ELF-1 (cell line): ENCODE data around the gene PACSIN2.

ENCODE experiments used
- DNase-seq: peaks from one replicate; pipeline ENCODE4 v3.0.0-alpha.2; 2016; ENCODE audit warnings: low read depth, low spot score

The PACSIN2 gene

GRCh38 chr22:42883970-42884369, 131.0 kb downstream of the PACSIN2 start:
- DNase-seq = peak; percentile 18

- no peak for DNase-seq
These were observed 131.8 kb downstream of the PACSIN2 start for GRCh38 chr22:42883121-42883520.

DNA sequence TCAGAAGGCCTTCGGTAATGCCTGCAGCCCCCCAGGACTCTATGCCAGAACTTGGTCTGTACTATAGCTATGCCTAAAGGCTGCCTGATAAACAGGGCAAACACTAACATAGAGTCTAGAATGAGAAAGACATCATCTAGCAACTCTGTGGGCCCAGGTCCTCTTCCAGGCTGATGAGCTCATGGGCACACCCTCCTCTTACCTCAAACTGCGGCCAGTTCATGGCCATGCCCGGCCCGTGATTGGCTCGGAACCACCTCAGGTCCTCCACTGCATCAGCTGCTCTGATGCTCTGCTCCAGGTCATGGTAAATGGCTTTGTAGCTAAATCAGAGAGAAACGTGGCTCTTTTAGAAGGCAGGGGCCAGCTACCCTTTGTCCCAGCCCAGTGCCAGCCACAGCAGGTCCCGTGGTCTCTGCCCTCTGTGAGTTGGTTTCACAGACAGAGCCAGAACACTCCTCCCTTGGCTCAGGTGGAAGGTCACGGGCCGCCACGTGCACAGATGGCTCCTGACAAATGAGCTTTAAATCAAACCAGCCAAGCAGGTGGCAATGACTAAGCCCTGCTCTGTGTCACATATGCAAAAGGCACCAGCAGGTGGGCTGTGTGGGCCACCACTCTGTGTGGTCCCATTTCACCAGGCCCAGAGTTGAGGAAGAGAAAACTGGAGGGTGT, 132.8 kb downstream of the PACSIN2 start:
- DNase-seq = no peak

- no peak for DNase-seq
These were observed 133.7 kb downstream of the PACSIN2 start for GRCh38 chr22:42881298-42881697.

DNA sequence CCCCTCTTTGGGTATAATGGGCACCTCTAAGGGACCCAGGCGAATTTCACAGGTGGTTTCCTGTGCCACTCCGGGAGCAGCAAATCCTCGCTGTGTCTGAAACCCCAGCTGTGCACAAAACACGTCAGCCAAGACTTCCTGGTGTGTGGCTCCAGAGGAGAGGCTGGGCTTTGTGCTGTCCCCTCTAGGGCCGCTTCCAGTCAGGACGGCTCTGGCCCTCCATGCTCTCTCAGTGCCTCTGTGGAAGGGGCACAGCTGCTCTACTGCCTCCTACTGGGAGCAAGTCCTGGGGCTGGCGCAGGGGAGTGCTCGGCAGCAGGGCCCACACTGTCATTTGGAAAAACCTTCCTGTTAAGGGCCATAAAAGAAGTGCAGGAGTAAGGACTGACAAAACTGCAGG, 134.1 kb downstream of the PACSIN2 start:
- peak; percentile 21 for DNase-seq

GRCh38 chr22:42879371-42880021, 135.5 kb downstream of the PACSIN2 start:
- DNase-seq = no peak

DNA sequence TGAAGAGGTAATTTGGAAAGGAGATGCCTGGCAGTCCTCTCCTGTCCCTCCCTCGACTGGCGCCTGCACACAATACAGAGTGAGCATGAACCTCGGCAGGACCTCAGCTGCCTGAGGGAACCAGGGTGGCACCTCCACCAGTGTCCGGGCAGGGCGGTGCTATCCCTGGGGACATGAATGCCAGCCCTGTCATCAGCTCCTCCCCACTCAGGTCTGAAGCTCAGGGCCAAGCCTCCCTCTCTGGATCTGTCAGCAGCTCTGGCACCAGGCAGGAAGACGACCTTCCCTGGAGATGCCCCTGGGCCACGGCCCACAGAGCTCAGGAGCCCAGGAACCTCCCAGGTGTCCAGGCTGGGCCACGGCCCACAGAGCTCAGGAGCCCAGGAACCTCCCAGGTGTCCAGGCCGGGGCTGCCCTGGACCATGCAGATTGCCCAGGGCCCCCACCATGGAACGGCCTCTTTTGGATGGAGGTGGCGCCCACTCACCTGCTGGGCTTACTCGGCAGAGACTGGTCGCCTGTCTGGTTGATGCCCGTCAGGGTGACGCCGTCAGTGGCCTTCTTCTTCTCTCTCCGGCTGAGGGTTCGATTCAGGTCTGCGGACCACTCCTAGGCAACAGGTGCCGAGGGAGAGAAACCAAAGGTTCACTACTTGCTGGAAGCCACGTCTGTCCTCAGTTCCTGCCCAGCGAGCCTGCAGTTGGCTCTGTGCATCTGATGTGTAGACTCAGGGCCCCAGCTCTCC, 136.2 kb downstream of the PACSIN2 start:
- DNase-seq = no peak

GRCh38 chr22:42877597-42878340, 137.2 kb downstream of the PACSIN2 start:
- DNase-seq = no peak

DNA sequence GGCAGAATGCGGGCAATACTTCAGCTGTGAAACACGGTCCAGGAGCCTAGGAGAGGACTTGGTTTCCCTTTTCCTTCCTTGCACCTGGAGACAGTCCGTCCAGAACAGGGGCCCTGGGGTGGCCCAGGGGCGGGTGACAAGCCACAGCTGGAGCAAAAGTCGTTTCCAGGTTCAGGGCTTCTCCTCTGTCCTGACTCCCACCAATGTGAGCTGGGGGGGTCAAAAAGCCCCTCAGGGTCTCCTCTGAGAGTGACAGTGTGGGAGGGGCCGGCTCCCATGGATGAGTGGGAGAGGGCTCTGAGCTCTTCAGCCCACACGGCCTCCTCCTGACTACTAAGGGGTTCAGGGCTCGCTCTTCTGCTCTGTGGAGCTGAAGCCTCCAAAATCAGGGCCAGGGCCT, 137.8 kb downstream of the PACSIN2 start:
- DNase-seq = no peak

GRCh38 chr22:42876041-42876440, 138.9 kb downstream of the PACSIN2 start:
- DNase-seq = no peak

- no peak for DNase-seq
These were observed 140.9 kb downstream of the PACSIN2 start for GRCh38 chr22:42874010-42874409.

DNA sequence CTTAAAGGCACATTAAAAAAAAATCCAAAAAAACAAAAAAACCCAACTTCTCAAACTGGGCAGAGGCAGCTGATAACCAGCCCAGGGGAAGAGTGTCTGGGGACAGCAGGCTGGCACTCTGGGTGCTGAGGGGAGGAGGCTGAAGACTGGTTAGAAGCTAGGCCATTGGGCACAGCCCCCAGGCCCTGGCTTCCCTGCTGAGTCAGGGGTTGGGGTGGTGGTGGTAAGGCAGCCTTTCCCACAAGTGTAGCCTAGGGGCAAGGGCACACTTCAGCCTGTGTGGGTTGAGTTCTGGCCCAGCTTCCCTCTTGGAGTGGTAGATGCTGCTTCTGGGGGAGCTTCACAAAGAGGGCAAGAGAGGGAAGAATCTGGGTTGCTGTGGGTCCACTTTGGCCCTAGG, 141.6 kb downstream of the PACSIN2 start:
- no peak for DNase-seq

- DNase-seq = no peak
These were observed 142.1 kb downstream of the PACSIN2 start for GRCh38 chr22:42872821-42873220.

- DNase-seq = no peak
These were observed 143.6 kb downstream of the PACSIN2 start for GRCh38 chr22:42871146-42872050.

GRCh38 chr22:42869888-42870480, 145.0 kb downstream of the PACSIN2 start:
- no peak for DNase-seq

- no peak for DNase-seq
These were observed 145.5 kb downstream of the PACSIN2 start for GRCh38 chr22:42869463-42869862.

DNA sequence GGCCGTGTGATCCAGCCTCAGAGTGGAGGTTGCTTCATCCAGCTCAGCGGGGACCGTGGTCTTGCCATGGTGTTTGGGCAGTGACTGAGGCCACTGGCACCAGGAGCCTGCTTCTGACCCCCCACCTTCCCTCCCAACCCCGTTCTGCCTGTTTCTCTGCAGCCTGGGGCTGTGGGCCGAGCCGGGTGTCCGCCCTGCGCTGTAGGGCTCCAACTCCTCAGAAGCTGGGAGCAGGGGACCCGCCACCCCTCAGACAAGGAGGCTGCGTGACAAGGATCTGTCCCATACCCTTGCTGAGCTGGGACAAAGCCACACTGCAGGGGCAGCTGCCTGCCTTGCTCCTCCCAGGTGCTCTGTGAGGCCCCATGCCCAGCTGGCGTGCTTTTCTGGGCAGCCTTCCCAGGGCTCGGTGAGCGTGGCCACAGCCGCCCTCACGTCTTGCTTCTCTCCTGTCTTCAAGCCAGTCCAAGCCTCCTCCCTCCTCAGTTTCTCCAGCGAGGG, 146.1 kb downstream of the PACSIN2 start:
- no peak for DNase-seq

DNA sequence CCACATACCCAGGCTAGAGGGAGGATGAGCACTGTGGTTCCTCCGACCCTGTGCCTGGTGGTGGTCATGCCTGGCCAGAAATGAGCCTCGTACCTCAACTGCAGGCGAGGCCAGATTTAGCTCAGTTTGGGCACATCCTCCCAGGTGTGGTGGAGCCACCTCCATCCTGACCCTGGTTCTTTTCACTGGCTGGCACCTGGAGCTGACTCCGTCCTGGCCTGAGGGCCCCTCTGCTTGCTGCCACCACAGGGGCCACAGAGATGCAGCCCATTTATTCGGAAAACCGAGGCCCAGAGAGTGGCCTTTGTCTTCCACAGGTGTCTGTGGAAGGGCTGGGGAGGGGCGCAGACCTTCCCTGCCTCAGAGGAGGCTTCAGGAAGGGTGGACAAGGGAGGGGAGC, 148.8 kb downstream of the PACSIN2 start:
- no peak for DNase-seq

DNA sequence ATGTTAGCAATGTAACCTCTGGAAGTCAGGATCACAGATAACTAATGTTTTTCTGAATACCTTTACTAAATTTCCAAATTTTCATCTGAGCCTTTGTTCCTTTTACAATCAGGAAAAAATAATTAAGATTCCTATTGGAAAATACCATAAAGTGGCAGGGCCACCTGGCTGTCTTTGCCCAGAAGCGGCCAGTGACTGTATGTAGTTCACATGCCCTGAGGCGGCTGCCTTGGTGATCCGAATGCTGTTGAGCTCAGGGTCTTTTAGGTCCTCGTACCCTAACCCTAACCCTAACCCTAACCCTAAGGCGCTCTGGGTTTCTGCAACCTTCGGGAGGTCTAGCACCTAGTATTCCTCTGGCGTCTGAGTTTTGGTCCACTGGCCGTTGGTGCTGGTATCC, 149.4 kb downstream of the PACSIN2 start:
- DNase-seq = no peak

DNA sequence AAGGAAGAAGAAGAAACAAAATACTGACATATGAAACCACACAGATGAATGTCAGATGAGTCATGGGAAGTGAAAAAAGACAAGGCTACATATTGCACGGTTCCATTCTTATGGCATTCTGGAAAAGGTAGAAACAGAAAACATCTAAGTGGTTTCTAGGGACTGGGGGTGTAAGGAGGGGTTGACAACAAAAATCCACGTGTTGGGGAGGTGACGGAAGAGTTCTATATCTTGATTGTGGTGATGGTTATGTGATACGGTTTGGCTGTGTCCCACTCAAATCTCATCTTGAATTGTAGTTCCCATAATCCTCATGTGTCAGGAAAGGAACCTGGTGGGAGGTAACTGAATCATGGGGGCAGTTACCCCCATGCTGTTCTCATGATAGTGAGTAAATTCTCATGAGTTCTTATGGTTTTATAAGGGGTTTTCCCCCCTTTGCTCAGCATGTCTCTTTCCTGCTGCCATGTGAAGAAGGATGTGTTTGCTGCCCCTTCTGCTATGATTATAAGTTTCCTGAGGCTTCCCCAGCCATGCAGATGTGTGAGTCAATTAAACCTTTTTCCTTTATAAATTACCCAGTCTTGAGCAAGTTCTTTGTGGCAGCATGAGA, 151.5 kb downstream of the PACSIN2 start:
- no peak for DNase-seq
